A673 (cell line): ENCODE data around the gene SLC38A4. TPM values are rescaled to one million over a fixed set of nuclear protein-coding genes. Genes with fewer than 3 reads are reported as not detected.

Source experiments
- BruUV-seq: library from RNA; stranded (reverse); fragments of 400-500 nt; replicated peaks from 2 replicates; lab custom pipeline; 2021; lab: Mats Ljungman, UMichigan
- CTCF ChIA-PET: fragments of 300-600 bp; sonication (Branson Sonifier 250); formaldehyde crosslinking; loops from one replicate; lab custom pipeline; 2022; ENCODE audit warnings: antibody characterized with exemption; lab: Charles Lee
- POLR2A ChIA-PET: fragments of 300-600 bp; sonication (Branson Sonifier 250); formaldehyde crosslinking; loops from one replicate; lab custom pipeline; 2022; ENCODE audit warnings: antibody characterized with exemption; ENCODE audit not compliant: low non-redundant PET; lab: Charles Lee
- DNase-seq: peaks from one replicate; pipeline ENCODE4 v3.0.0-alpha.2; 2015; ENCODE audit warnings: low spot score
- H3K27ac ChIP-seq: fragments of 200-600 bp; sonication (generic); 2 replicates; pipeline ENCODE4 v1.5.1; 2016; ENCODE audit warnings: mixed run types, low read depth, mild to moderate bottlenecking, mixed read lengths, antibody characterized with exemption, low read length; ENCODE audit not compliant: poor library complexity, severe bottlenecking
- H3K27me3 ChIP-seq: fragments of 200-600 bp; sonication (generic); replicated peaks from 2 replicates; pipeline ENCODE4 v1.6.1; 2017; ENCODE audit warnings: mixed run types, low read depth, mild to moderate bottlenecking, mixed read lengths, antibody characterized with exemption, low read length; ENCODE audit not compliant: insufficient read depth, poor library complexity
- H3K36me3 ChIP-seq: fragments of 200-600 bp; sonication (generic); 2 replicates; pipeline ENCODE4 v1.6.1; 2016; ENCODE audit warnings: mixed run types, mild to moderate bottlenecking, mixed read lengths, antibody characterized with exemption, low read length; ENCODE audit not compliant: insufficient read depth, poor library complexity, severe bottlenecking
- H3K4me1 ChIP-seq: fragments of 200-600 bp; sonication (generic); 2 replicates; pipeline ENCODE4 v1.6.1; 2017; ENCODE audit warnings: mixed run types, mild to moderate bottlenecking, mixed read lengths, antibody characterized with exemption, low read length; ENCODE audit not compliant: insufficient read depth, poor library complexity, severe bottlenecking
- H3K4me3 ChIP-seq: fragments of 200-600 bp; sonication (generic); 2 replicates; pipeline ENCODE4 v1.5.1; 2016; ENCODE audit warnings: low read depth, mixed run types, mild to moderate bottlenecking, mixed read lengths, low read length; ENCODE audit not compliant: poor library complexity, severe bottlenecking
- H3K9me3 ChIP-seq: fragments of 200-600 bp; sonication (generic); 2 replicates; pipeline ENCODE4 v1.6.1; 2016; ENCODE audit warnings: mixed run types, low read depth, mild to moderate bottlenecking, mixed read lengths, antibody characterized with exemption, low read length; ENCODE audit not compliant: poor library complexity, severe bottlenecking
- CTCF ChIP-seq: fragments of 300-800, 200-600 bp; sonication (generic); conservative IDR thresholded peaks from 2 replicates; pipeline ENCODE4 v1.5.1; 2017; ENCODE audit warnings: low read depth, mild to moderate bottlenecking, antibody characterized with exemption, low read length, moderate library complexity, mixed read lengths
- EZH2 ChIP-seq: fragments of 200-600 bp; sonication (generic); IDR thresholded peaks from 2 replicates; pipeline ENCODE4 v1.6.1; 2017; ENCODE audit warnings: borderline replicate concordance, low read depth, mild to moderate bottlenecking, mixed read lengths, antibody characterized with exemption, low read length; ENCODE audit not compliant: poor library complexity, severe bottlenecking
- intact Hi-C: fragments of 100-400 bp; cut with micrococcal nuclease; formaldehyde crosslinking; loops from one replicate; pipeline ENCODE4 v1.10.0; 2022; ENCODE audit not compliant: unreplicated experiment
- total RNA-seq: library from RNA; stranded (reverse); gene quantifications from 2 replicates; pipeline ENCODE4 v1.2.3, GENCODE V29; 2021

SLC38A4 gene
- total RNA-seq, 1 experiment from 2014 or later: 0.58 TPM

GRCh38 chr12:46783871-46784270, 41.9 kb downstream of the SLC38A4 start:
- CTCF ChIA-PET: no interaction called here
- DNase-seq: no peak
- intact Hi-C loops: no loop called here
- Histone ChIP-seq H3K27ac (no peak overlapping the region), H3K9me3 (no peaks in the 10 kb centered on the region), H3K4me3 (no peak overlapping the region), H3K4me1 (no peaks in the 10 kb centered on the region), H3K27me3 (no peaks in the 10 kb centered on the region), H3K36me3 (no peaks in the 10 kb centered on the region)
- POLR2A ChIA-PET: no interaction called here
- TF ChIP-seq EZH2: no peak
- no peak for TF ChIP-seq CTCF
- no TSS peak for BruUV-seq

- Histone ChIP-seq H3K9me3 (no peaks in the 10 kb centered on the region), H3K4me1 (no peaks in the 10 kb centered on the region), H3K27me3 (no peaks in the 10 kb centered on the region), H3K27ac (no peak overlapping the region), H3K36me3 (no peaks in the 10 kb centered on the region), H3K4me3 (no peak overlapping the region)
- POLR2A ChIA-PET: no interaction called here
- BruUV-seq: no TSS peak
- no peak for TF ChIP-seq EZH2
- TF ChIP-seq CTCF: no peak
- CTCF ChIA-PET: no interaction called here
- intact Hi-C loops: no loop called here
- no peak for DNase-seq
Measured at GRCh38 chr12:46779879-46780278, 45.9 kb downstream of the SLC38A4 start.

- intact Hi-C loops: no loop called here
- H3K4me1 ChIP-seq: peaks cover 4% of the 10 kb centered on the region
- H3K4me3 ChIP-seq: no peak overlapping the region
- H3K27me3 ChIP-seq: no peaks in the 10 kb centered on the region
- no peaks in the 10 kb centered on the region for H3K36me3 ChIP-seq
- ChIA-PET POLR2A (no interaction called here), CTCF (no interaction called here)
- no peak overlapping the region for H3K27ac ChIP-seq
- BruUV-seq: no TSS peak
- no peak for TF ChIP-seq EZH2
- no peak for TF ChIP-seq CTCF
- no peaks in the 10 kb centered on the region for H3K9me3 ChIP-seq
- DNase-seq: no peak
Measured at GRCh38 chr12:46779063-46779462, 46.7 kb downstream of the SLC38A4 start.
